GM12878 (cell line): ENCODE measurements around the gene ELN. TPM values are rescaled to one million over a fixed set of nuclear protein-coding genes. Genes with fewer than 3 reads are reported as not detected.

Experiments
- ATAC-seq: fragments of 200-7000 bp; cut with Tn5 transposase; 3 replicates; pipeline ENCODE4 v1.9.1; 2020; ENCODE audit warnings: mild to moderate bottlenecking, moderate library complexity
- BruUV-seq: library from RNA; stranded (reverse); fragments of 400-500 nt; replicated peaks from 2 replicates; lab custom pipeline; 2021; lab: Mats Ljungman, UMichigan
- CTCF ChIA-PET: fragments of 300-600 bp; sonication (Branson Sonifier 250); formaldehyde crosslinking; extraction: SDS; loops from one replicate; lab custom pipeline; 2021; ENCODE audit warnings: inconsistent platforms; lab: Yijun Ruan, JAX
- POLR2A ChIA-PET: fragments of 350-600 bp; formaldehyde crosslinking; extraction: SDS; loops from one replicate; lab custom pipeline; 2021; ENCODE audit warnings: inconsistent platforms; lab: Charles Lee
- RAD21 ChIA-PET: fragments of 300-600 bp; sonication (Branson Sonifier 250); formaldehyde crosslinking; loops from one replicate; lab custom pipeline; 2023; ENCODE audit warnings: antibody characterized with exemption; ENCODE audit not compliant: unreplicated experiment; lab: Charles Lee
- SMC1A ChIA-PET: fragments of 300-600 bp; sonication (Branson Sonifier 250); formaldehyde crosslinking; loops from one replicate; lab custom pipeline; 2023; ENCODE audit not compliant: unreplicated experiment, uncharacterized antibody; lab: Charles Lee
- DNase-seq: peaks from one replicate; pipeline ENCODE4 v3.0.0-alpha.2; 2011; ENCODE audit warnings: low read depth, low spot score
- FAIRE-seq: peaks from 3 replicates; lab custom pipeline; 2011; peaks lifted over from hg19 to GRCh38; lab: Jason Lieb, UNC
- H2AFZ ChIP-seq: 2 replicates; pipeline ENCODE4 v1.6.0; 2011; ENCODE audit warnings: low read depth, low read length, control low read depth; ENCODE audit not compliant: control insufficient read depth
- H3K27ac ChIP-seq: 2 replicates; pipeline ENCODE4 v1.5.1; 2011; ENCODE audit warnings: control low read depth; ENCODE audit not compliant: control insufficient read depth, insufficient read depth
- H3K27me3 ChIP-seq, 2 experiments: replicated peaks in 1 of 2; 2 replicates each; pipeline versions ENCODE4 v1.6.0 to v1.6.1; 2011; ENCODE audit warnings: low read length in 1 of 2; ENCODE audit not compliant: control insufficient read depth in 2 of 2, insufficient read depth in 2 of 2
- H3K36me3 ChIP-seq, 2 experiments: 2 replicates each; pipeline ENCODE4 v1.5.1; 2011; ENCODE audit warnings: low read length in 1 of 2; ENCODE audit not compliant: control insufficient read depth in 2 of 2, insufficient read depth in 2 of 2
- H3K4me1 ChIP-seq: 2 replicates; pipeline ENCODE4 v1.6.1; 2011; ENCODE audit warnings: mild to moderate bottlenecking, low read length, moderate library complexity, mixed read lengths; ENCODE audit not compliant: control insufficient read depth, insufficient read depth
- H3K4me2 ChIP-seq: 2 replicates; pipeline ENCODE4 v1.6.0; 2011; ENCODE audit warnings: control low read depth; ENCODE audit not compliant: control insufficient read depth, insufficient read depth
- H3K4me3 ChIP-seq: fragments of 200-600 bp; sonication (generic); 2 replicates; pipeline ENCODE4 v1.5.1; 2016
- H3K79me2 ChIP-seq: 2 replicates; pipeline ENCODE4 v1.6.0; 2011; ENCODE audit warnings: low read length; ENCODE audit not compliant: control insufficient read depth, insufficient read depth
- H3K9ac ChIP-seq: 2 replicates; pipeline ENCODE4 v1.8.0; 2011; ENCODE audit warnings: low read length, control low read depth, mixed read lengths; ENCODE audit not compliant: control insufficient read depth, insufficient read depth
- H3K9me3 ChIP-seq: replicated peaks from 3 replicates; pipeline ENCODE4 v1.5.1; 2011; ENCODE audit warnings: mild to moderate bottlenecking, low read length; ENCODE audit not compliant: control insufficient read depth, insufficient read depth
- H4K20me1 ChIP-seq: 2 replicates; pipeline ENCODE4 v1.6.0; 2011; ENCODE audit not compliant: control insufficient read depth, insufficient read depth
- BACH1 ChIP-seq: fragments of 450-650 bp; IDR thresholded peaks from 2 replicates; pipeline ENCODE4 v1.6.1; 2017; ENCODE audit warnings: mild to moderate bottlenecking, borderline replicate concordance
- BRCA1 ChIP-seq: IDR thresholded peaks from 2 replicates; pipeline ENCODE4 v1.6.1; 2011; ENCODE audit warnings: low read depth, low read length, improper control_type of control experiment
- EZH2 ChIP-seq: IDR thresholded peaks from 2 replicates; pipeline ENCODE4 v1.6.1; 2012; ENCODE audit warnings: low read depth, mild to moderate bottlenecking, control low read depth, inconsistent platforms, low read length, borderline replicate concordance; ENCODE audit not compliant: control insufficient read depth
- MTA3 ChIP-seq: IDR thresholded peaks from 2 replicates; pipeline ENCODE4 v1.6.1; 2012; ENCODE audit warnings: low read length, inconsistent platforms, borderline replicate concordance
- NFIC ChIP-seq: IDR thresholded peaks from 2 replicates; pipeline ENCODE4 v1.6.1; 2012; ENCODE audit warnings: low read depth, mild to moderate bottlenecking, inconsistent platforms, low read length, moderate library complexity
- PKNOX1 ChIP-seq: fragments of 450-650 bp; IDR thresholded peaks from 2 replicates; pipeline ENCODE4 v1.6.1; 2016; ENCODE audit warnings: mild to moderate bottlenecking
- WGBS: methylation state at CpG from one replicate; pipeline ENCODE4 v1.1.6; 2016; ENCODE audit warnings: low lambda C conversion rate; ENCODE audit not compliant: insufficient replicate concordance, insufficient coverage; ENCODE audit errors: missing lambda C conversion rate; 5-methylcytosine and 5-hydroxymethylcytosine counted together
- in situ Hi-C: fragments of 300-500 bp; cut with MboI; formaldehyde crosslinking; loops from 9 replicates; pipeline ENCODE4 v1.14.3; 2018; ENCODE audit warnings: mixed read lengths
- intact Hi-C: fragments of 100-400 bp; cut with micrococcal nuclease; formaldehyde crosslinking; loops from one replicate; pipeline ENCODE4 v1.14.2; 2022; ENCODE audit not compliant: unreplicated experiment
- polyA plus RNA-seq, 11 experiments: library from polyadenylated mRNA; depleted of rRNA in 4 of 11; unstranded in 6 of 11; stranded (reverse) in 5 of 11; fragments of >200 nt; fragmentation: Nextera tagmentation in 4 of 11; fragmentation: Illumina TruSeq in 1 of 11; extraction: Ambion mirVana in 4 of 11; extraction: Trizol in 1 of 11; gene quantifications; 1 replicate in 1 of 11; 2 replicates in 10 of 11; pipeline versions ENCODE4 v1.2.1 to v1.2.3, GENCODE V29; 2011 to 2016; ENCODE audit warnings: inconsistent platforms in 2 of 11, missing spikeins in 2 of 11, low read depth in 1 of 11
- total RNA-seq, 4 experiments: library from RNA; depleted of rRNA in 3 of 4; stranded (reverse); fragments of >200 nt in 3 of 4; fragmentation: Illumina TruSeq in 1 of 4; extraction: Trizol in 1 of 4; gene quantifications; 2 replicates each; pipeline versions ENCODE4 v1.2.1 to v1.2.3, GENCODE V29; 2013 to 2021
- TF ChIP-seq, protein P1 (sequence below): fragments of 450-650 bp; IDR thresholded peaks from 2 replicates; pipeline ENCODE4 v1.6.1; 2018; ENCODE audit warnings: mild to moderate bottlenecking, low read depth, moderate library complexity; ENCODE audit not compliant: partially characterized antibody

The ELN gene
- total and polyA plus RNA-seq, 10 of the 15 experiments (the other 5 are each of a cell fraction or from before 2014, with no cell fraction given): 0.08 to 0.27 (median 0.23) TPM; not detected in 7

DNA sequence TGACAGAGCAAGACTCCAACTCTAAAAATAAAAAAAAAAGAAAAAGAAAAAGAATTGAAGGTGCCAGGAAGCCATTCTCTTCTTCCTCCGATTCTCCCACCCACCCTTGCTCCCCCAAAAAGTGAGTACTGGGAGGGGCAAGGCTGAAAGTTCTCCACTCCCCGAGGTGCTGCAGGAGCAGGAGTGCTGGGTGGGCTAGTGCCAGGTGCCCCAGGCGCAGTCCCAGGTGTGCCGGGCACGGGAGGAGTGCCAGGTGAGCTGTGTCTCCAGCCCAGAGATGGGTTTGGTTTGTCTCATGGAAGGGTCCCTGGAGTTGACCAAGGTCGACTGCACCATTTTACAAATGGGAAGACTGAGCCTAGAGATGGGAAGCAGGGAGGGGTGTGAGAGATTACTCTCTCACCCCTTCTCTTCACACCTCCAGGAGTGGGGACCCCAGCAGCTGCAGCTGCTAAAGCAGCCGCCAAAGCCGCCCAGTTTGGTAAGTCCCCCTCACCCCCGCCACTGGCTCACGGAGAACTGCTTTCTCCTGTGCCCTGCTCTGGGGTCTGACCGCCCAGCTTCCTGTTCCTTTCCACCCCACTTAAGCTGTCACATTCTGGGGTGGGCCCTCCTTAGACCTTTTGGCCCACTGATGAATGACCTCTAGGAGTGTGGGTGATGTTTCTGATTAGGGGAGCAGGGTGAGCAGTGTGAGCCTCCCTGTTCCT is 29.4 kb downstream of the ELN start:
- no TSS peak for BruUV-seq

More for the DNA sequence above, 29.4 kb downstream of the ELN start:
- H3K9me3 ChIP-seq: no peaks in the 10 kb centered on the region
- H3K27ac ChIP-seq: no peak overlapping the region
- no peak for FAIRE-seq
- DNase-seq: no peak
- intact Hi-C loops: no loop called here
- ChIA-PET CTCF (no interaction called here), POLR2A (no interaction called here), SMC1A (no interaction called here), RAD21 (interaction anchor here (0.5 kb wide), 1 partner anchor 24 kb away, joined by 3 read pairs; no protein-coding TSS in a partner anchor)
- peaks cover 0 to 1% of the 10 kb centered on the region in 2 experiments; a peak in 1 of 4 replicates for H3K27me3 ChIP-seq
- no peak overlapping the region for H3K4me3 ChIP-seq
- no peaks in the 10 kb centered on the region for H3K4me1 ChIP-seq
- ATAC-seq: no peak
- TF ChIP-seq MTA3 (no peak), BRCA1 (no peak), EZH2 (no peak), NFIC (no peak), PKNOX1 (no peak), BACH1 (no peak)
- TF ChIP-seq, protein P1, sequence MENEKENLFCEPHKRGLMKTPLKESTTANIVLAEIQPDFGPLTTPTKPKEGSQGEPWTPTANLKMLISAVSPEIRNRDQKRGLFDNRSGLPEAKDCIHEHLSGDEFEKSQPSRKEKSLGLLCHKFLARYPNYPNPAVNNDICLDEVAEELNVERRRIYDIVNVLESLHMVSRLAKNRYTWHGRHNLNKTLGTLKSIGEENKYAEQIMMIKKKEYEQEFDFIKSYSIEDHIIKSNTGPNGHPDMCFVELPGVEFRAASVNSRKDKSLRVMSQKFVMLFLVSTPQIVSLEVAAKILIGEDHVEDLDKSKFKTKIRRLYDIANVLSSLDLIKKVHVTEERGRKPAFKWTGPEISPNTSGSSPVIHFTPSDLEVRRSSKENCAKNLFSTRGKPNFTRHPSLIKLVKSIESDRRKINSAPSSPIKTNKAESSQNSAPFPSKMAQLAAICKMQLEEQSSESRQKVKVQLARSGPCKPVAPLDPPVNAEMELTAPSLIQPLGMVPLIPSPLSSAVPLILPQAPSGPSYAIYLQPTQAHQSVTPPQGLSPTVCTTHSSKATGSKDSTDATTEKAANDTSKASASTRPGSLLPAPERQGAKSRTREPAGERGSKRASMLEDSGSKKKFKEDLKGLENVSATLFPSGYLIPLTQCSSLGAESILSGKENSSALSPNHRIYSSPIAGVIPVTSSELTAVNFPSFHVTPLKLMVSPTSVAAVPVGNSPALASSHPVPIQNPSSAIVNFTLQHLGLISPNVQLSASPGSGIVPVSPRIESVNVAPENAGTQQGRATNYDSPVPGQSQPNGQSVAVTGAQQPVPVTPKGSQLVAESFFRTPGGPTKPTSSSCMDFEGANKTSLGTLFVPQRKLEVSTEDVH: no peak
- 28% methylated on average over 11 of the region's 11 CpGs for WGBS
- H4K20me1 ChIP-seq: no peaks in the 10 kb centered on the region
- no peak overlapping the region for H2AFZ ChIP-seq
- no peak overlapping the region for H3K4me2 ChIP-seq
- no peak overlapping the region for H3K9ac ChIP-seq
- H3K36me3 ChIP-seq: no peaks in the 10 kb centered on the region
- in situ Hi-C loops: no loop called here
- H3K79me2 ChIP-seq: no peaks in the 10 kb centered on the region
